Hepatic stellate cell (primary cell): Measurements from ENCODE around the gene ZNF358.
A peak's percentile ranks its signal among the peaks of the same experiment; 100 is the strongest.

ENCODE experiments used
- DNase-seq: peaks from one replicate; pipeline ENCODE4 v3.0.0; 2011; ENCODE audit warnings: low spot score

The ZNF358 gene

DNA sequence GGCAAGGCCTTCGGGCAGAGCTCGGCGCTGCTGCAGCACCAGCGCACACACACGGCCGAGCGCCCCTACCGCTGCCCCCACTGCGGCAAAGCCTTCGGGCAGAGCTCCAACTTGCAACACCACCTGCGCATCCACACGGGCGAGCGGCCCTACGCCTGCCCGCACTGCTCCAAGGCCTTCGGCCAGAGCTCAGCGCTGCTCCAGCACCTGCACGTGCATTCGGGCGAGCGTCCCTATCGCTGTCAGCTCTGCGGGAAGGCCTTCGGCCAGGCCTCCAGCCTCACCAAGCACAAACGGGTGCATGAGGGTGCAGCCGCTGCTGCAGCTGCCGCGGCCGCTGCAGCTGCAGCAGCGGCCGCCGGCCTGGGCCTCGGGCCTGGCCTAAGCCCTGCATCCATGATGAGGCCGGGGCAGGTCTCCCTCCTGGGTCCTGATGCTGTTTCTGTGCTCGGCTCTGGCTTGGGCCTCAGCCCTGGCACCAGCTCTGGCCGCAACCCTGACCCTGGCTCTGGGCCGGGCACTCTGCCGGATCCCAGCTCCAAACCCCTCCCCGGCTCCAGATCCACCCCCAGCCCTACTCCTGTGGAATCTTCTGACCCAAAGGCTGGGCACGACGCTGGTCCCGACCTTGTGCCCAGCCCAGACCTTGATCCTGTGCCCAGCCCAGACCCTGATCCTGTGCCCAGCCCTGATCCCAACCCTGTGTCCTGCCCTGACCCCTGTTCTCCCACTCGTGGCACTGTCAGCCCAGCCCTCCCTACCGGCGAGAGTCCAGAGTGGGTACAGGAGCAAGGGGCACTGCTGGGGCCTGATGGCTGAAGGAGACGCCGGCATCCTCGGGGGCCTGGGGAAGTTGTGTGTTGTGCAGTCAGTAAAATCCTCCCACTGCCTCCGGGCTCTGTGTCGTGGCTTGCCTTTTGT lies 4.5 kb downstream of the ZNF358 start:
- DNase-seq, result no peak

- DNase-seq, result no peak
Measured at GRCh38 chr19:7521551-7522071, 5.7 kb downstream of the ZNF358 start.

- peak; percentile 100 for DNase-seq
Measured at GRCh38 chr19:7522072-7522922, 6.4 kb downstream of the ZNF358 start, which contains the start of gene MCOLN1. TSS of gene MCOLN1 (plus strand) at chr19:7522624. CDS start at chr19:7522751, 127 bp downstream.

DNA sequence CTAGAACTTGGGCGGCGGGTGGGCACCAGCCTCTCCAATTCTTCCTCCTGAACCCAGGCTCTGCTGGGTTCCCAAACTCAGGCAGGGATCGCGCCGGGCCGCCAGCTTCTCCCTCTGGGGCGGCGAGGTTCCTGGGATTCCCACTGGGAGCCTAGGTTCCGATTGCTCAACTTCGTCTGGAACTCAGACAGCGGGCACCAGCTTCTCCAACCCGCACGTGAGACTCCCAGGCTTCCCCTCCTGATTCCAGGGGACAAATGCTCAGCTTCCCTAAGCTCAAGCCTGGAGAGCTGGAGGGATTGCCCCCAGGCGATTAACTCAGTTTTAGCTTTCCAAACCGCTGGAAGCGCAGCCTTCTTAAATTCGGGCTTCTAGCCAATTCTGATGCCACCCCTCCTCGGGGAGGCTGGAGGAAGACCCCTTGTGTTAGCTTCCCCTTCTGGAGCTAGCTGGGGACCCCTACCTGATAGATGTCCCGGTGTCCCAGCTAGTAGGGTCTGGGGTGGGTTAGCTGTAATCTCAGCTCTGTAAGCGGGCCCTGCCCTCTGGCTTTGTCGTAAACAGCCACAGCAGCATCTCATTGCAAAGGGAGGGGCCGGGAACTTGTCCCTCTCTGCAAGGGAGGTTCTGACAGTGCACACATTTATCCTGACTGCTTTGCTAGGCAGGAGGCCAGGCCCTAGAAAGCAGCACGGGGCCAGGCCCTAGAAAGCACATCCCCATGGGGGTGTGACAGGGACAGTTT lies 7.2 kb downstream of the ZNF358 start:
- DNase-seq, result peak; percentile 55

DNA sequence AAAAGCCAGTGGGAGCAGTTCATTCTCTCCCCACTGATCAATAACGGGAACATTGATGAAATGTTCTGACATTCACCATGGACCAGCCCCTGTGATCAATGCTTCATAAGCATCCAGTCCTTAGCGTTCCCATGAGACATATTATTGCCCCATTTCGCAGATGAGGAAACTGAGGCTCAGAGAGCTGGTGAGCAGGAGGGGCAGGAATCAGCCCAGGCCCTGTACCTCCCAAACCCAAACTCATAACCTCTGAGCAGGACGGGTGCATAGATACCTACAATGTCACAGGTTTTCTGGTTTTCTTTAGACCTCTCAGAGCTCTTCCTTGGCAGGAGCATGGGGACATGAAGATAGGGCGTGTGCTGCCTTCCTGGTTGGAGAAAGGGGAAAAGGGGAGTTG lies 8.6 kb downstream of the ZNF358 start:
- no peak for DNase-seq

DNA sequence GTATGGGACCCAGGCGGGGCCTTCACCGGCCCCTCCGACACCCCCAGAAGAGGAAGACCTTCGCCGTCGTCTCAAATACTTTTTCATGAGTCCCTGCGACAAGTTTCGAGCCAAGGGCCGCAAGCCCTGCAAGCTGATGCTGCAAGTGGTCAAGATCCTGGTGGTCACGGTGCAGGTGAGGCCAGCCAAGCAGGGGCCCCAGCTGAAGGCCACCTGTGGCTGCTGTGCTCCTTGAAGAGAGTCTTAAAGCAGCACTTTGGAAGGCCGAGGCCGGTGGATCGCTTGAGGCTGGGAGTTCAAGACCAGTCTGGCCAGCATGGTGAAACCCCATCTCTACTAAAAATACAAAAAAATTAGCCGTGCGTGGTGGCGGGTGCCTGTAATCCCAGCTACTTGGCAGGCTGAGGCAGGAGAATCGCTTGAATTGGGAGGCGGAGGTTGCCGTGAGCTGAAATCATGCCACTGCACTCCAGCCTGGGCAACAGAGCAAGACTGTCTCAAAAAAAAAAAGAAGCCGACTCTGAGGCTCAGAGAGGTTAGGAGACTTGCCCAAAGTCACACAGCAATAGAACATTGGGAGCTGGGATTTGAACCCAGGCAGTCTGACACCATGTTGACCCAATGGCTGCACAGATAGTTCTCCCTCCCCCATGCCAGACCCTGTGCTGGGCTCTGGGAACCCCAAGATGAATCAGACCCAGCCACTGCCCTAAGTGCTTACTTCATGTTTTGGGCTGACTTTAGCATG lies 9.3 kb downstream of the ZNF358 start:
- no peak for DNase-seq

- DNase-seq, result no peak
Measured at GRCh38 chr19:7526059-7526929, 10.4 kb downstream of the ZNF358 start.

GRCh38 chr19:7527516-7528191 lies 11.8 kb downstream of the ZNF358 start:
- no peak for DNase-seq

GRCh38 chr19:7528192-7528519 lies 12.3 kb downstream of the ZNF358 start:
- DNase-seq, result no peak

GRCh38 chr19:7528522-7529245 lies 12.8 kb downstream of the ZNF358 start:
- DNase-seq, result no peak

GRCh38 chr19:7529246-7529600 lies 13.3 kb downstream of the ZNF358 start:
- DNase-seq, result no peak

- DNase-seq, result no peak
Measured at GRCh38 chr19:7529610-7530490, 13.9 kb downstream of the ZNF358 start.

DNA sequence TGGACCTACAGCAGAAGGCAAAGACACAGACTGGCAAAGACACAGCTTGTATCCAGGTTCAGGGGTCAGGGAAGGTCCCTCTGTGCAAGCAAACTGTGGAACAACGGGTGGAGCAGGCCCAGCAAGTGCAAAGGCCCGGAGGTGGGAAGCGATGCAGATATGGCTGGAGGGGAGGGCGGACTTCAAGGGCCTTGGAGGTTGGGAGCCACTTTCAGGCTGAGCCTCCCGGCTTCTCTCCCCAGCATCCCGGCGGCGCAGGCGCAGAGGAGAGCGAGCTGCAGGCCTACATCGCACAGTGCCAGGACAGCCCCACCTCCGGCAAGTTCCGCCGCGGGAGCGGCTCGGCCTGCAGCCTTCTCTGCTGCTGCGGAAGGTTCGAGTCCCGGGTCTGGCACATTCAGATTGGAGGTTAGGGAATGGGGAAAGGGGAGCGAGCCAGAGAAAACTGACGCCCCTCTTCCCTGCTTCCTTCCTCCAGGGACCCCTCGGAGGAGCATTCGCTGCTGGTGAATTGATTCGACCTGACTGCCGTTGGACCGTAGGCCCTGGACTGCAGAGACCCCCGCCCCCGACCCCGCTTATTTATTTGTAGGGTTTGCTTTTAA lies 17.5 kb downstream of the ZNF358 start:
- DNase-seq, result peak; percentile 78

- peak; percentile 97 for DNase-seq
Measured at GRCh38 chr19:7533925-7534480, 18.1 kb downstream of the ZNF358 start.

GRCh38 chr19:7534531-7535046 lies 18.7 kb downstream of the ZNF358 start:
- peak; percentile 96 for DNase-seq

DNA sequence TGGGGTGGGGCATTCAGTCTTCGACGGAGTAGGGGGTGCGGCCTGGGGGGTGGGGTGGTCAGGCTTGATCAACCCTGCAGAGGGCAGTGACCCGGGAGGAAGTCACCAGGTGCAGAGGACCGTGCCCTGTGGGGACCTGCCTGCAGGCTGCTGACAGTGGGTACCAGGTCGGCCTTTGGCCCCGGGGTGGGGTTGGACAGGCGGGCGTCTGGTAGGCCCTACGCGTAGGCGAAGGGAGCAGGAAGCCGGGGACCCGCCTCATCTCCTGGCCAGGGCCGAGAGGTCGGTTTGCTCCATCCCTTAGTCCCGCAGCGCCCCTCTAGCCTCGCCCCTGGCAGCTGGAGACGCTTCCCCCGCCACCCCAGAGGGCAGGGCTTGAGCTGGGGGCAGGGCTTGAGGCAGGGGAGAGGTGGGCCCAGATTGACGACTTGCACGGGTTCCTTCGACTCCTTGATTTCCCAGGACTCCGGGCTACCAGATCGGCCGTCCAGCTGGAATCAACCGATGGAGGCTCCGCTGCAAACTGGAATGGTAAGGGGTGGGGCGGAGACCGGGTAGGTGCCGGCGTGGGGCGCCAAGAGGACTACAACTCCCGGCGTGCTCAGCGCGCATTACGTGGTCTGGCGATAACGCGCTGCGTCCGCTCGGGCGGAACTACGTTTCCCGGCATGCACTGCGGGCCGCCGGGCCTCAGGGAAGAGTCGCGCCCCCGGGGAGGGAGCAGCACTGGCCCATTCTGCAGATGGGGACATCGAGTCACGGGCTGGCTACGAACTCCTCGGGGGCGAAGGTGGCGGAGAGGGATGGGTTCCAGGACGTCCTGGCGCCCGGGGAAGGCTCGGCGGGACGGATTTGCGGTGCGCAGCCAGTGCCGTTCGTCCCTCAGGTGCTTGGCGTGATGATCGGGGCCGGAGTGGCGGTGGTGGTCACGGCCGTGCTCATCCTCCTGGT lies 19.4 kb downstream of the ZNF358 start, which contains the start of gene PNPLA6:
PNPLA6 (plus strand) TSS at position 671 of the 951 bp plus-strand sequence; CDS start at position 743, 72 bp downstream.
- peak; percentile 98 for DNase-seq
